ENCODE measurements around the gene CUX1.

DNA sequence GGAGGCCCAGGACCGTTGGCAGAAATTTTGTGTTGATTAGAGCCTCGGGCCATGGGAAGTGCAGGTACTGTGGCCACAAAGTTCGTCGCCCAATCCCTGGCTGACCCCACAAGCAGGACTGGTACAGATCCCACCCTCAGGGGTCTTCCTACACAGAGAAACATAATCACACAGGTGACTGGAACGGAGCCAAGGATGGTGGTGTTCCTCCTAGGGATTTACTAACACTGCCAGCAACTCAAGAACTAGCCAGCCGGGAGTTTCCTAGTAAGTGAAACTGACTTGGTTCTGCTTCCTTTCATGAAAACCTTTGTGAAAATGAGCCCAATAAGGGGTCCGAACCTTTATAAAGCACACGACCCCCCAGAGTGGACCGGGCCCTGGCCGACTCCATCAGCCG is 5.7 kb downstream of the CUX1 start:
- TF ChIP-seq CTCF (IDR thresholded peaks at IDR 0.05) (no peak), EZH2phosphoT487 (IDR thresholded peaks at IDR 0.05) (no peak)

Measured in neural progenitor cell (in vitro differentiated cells).